HG03342 (cell line): ENCODE results near the gene GNB1.

Experiments used
- ATAC-seq: cut with Tn5 transposase; IDR thresholded peaks from one replicate; pipeline ENCODE4 v1.9.1; 2021; ENCODE audit warnings: mild to moderate bottlenecking, moderate library complexity; ENCODE audit not compliant: unreplicated experiment

GNB1 gene

DNA sequence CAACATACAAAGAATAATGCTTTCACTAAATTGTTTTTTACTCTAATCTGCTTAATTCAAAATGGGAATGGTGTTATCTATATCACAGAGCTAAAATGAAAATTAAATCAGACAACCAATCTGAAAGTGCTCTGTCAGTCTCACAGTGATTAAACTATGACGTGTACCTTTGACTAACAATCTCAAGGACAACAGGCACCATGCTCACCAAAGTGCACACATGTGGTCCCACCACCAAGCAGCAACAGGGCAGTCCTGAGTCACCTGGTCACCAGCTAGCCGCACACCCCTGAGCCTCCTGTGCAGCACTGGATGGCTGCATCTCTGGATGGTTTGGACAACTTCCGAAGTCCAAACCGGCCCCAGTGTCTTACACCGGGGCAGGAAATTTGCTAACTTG is 58.1 kb downstream of the GNB1 start:
- no peak for ATAC-seq

DNA sequence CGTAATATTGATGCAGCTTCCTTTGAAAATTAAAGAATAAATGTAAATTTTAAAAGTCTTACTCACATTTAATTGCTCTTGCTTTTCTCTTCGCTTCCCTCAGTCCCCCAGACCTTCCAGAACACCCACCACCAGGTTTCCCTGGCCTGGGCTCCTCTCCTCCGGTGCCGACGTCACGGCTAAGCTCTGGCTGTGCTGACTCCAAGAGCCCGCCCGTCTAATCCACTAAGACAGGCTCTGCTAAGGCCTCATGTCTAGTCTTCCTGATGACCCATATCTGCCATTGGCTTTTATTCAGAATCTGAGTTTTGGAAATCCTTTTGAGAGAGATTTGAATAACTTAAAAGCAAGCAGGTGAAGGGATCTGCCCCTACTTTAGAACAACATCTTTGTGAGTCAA is 58.7 kb downstream of the GNB1 start:
- ATAC-seq, result no peak

DNA sequence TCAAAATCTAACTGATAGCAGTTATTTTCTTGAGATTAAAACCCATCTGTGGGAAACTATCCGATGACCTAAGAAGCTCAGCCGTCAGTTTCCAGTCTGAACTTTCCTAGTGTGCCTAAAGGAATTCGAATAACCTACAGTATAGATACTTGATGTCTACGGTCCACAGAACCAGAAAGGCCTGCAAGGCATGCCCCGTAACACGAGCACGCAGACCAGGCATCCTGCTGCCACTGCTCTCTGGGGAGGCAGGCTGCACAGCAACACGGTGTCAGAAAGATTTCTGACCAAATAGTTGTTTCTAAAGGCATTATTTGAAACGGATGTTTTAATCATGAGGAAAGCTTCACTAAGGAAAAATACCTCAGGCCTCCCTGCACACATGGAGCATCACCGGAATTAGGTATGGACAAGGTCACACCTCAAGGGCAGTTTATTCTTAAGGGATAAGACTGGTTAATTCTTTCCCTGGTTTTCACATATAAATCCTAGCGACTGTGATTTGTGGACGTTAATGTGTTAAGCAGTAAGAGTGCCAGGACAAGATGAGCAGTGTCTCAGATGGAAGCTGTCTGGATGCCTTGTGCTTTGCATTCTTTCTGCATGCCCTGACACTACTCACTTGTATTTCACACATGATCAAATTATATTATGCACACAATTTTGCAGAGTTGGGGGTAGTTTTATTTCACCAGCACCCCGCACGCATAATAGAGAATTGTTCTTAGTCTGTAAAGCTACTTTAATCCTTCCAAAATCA is 63.6 kb downstream of the GNB1 start:
- ATAC-seq, result no peak

DNA sequence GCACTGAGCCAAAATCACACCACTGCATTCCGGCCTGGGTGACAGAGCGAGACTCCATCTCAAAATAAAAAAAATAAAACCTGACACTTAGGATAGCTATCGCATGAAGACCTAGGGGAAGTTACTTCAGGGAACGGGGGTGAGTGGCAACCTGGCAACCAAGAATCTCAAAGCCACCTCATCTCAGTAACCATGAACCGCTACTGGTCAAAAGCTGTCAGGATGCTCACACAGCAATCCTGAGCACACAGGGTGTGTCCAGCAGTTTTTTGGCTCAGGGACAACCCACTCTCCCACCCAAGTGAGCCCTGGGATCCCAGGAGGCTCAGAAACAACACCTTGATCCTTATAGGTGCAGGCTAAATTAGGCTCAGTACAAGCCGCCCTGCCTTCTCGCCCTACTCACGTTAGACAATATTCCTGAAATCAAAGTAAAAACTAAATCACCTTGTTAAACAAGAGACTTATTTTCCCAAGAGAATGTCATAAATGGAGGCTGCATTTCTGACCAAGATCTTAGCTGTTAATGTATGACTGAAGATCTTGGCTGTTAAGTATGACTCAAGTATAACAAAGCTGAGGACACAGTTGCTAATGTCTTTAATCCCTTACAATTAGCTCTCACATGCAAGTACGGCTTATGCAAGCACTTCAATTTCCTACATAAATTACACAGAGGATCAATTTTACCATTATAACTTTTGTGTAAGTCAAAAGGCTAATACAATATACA is 64.4 kb downstream of the GNB1 start:
- no peak for ATAC-seq

DNA sequence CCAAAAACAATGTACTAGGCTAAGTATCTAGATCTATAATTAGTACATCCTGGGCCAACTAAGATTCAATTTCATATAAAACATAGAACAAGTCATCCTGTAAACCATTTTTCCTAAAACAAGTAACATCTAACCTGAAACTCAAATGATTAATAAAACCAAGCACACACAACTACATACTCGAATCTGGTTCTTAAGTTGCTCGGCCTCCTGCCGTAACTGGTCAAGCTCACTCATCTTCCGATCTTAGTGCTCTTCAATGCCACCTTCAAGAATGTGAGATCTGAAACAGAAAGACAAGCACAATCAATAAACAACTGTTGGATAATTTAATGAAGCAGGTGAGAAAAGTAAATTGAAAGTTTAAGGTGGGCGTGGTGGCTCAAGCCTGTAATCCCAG is 65.7 kb downstream of the GNB1 start:
- ATAC-seq, result no peak

DNA sequence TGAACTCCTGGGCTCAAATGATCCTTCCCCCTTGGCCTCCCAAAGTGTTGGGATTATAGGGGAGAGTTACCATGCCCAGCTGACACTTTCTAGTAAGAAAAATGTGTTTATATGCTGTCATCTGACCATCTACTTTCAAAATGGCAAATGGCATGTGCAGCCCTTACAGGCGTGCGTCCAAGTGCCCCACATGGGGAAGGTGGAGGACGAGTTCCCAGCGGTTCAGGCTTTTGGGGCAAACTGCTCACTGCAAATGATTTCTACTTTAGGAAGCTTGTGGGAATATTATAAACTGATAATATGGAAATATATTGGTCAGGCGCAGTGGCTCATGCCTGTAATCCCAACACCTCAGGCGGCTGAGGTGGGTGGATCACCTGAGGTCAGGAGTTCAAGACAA is 71.1 kb downstream of the GNB1 start:
- ATAC-seq, result no peak

DNA sequence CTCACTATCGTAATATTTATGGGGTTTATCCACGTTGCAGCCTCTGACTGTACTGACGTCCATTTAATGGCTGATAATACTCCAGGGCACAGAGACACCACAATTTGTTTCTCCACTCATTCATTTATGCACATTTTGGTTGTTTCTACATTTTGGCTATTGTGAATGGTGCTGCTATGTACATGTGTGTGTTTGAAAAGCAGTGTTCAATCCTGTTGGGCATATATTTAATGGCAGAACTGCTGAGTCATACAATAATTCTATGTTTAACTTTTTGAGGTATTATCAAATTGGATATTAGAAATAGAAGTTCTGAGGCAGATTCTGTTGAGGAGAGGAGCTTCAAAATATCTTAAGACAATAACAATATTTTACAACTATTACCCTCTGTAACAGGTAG is 73.7 kb downstream of the GNB1 start:
- no peak for ATAC-seq

DNA sequence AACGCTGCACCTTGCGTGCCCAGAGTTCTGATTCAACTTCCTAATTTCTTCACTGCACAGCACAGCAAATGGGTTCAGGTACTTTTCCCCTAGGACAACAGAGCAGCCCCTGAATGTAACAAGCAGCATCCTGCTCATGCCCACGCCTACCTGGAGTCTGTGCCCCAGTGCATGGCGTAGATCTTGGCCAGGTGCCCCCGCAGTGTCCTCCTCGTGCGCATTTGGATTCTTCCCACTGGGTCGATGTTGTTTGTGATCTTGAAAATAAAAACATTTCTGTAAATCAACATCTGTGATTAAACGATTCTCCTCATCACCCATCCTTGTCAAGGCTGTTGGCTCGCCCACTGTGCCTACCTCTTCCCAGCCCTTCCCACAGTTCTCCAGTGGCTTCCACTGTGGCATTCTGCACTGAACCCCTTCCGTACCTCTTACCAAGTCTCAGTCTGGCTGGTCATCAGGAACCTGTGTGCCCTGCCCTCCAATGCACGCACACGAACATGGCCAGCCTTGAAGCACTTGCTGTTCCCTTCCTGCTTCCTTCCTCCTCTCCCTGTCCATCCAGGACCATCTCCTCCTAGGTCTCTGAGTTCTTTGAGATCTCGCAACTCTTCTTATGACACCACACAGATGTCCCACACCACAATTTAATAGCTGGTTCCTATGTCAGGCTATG is 75.1 kb downstream of the GNB1 start:
- no peak for ATAC-seq

DNA sequence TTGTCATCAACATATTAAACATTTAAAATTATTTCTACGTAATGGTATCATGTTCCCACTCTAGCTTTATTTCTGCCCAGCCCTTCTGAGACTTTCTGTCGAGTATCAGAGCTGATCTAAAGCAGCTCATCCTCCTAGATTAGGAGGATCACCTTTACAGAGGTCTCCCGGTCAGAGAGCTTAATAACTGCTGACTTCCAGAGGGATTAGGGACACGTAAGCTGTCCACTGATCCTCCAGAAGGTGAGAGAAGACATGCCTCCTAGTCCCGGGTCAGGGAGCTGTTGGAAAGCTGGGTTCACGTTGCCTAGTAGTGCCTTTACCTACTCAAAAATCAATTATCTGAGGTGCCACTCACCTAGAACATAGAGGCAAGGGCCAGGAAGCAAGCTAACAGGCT is 81.4 kb downstream of the GNB1 start:
- ATAC-seq, result no peak

DNA sequence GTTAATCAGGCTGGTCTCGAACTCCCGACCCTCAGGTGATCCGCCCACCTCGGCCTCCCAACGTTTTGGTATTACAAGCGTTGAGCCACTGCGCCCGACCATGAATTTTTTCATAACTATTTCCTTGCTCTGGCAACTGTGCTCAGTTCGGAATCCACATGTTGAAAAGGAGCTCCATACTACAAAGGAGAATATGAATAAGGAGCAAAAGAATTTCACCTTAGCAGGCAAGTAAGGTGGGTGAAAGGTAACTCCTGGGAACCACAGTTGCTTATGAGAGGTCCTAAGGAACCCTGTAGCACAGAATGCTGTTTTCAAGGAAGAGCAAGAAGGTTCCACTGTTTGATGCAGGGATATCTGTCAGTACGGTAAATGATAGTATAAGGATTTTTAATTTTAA is 82.7 kb downstream of the GNB1 start:
- ATAC-seq, result no peak

DNA sequence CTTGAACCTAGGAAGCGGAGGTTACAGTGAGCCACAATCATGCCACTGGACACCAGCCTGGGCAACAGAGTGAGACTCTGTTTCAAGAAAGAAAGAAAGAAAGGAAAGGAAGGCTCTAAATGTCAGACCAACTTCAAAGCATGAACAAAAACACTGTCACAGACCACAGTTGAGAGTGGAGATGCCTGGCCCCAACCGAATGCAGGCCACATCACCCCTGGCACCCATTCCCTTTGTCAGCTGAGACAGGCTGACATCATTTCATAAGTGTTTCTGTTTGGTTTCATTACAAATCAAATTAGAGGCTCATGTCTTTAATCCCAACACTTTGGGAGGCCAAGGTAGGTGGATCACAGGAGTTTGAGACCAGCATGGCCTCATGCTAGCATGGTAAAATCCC is 84.0 kb downstream of the GNB1 start:
- no peak for ATAC-seq

DNA sequence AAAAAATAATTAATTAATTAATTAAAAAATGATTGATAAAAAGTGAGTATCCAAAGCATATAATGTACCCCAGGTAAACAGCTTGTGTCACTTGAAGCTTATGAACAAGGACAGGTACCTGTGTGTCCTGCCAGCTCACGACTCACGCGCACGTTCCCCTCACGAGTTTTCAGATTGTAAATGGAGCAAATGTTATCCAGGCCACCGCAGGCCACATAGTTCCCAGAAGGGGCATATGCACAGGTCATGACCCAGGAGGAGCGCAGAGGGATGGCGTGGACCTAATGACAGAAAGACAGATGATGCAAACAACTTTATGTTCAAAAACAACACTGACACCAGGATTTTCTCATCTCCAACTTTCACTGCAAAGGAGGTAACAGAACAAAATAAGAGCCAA is 86.6 kb downstream of the GNB1 start:
- no peak for ATAC-seq

DNA sequence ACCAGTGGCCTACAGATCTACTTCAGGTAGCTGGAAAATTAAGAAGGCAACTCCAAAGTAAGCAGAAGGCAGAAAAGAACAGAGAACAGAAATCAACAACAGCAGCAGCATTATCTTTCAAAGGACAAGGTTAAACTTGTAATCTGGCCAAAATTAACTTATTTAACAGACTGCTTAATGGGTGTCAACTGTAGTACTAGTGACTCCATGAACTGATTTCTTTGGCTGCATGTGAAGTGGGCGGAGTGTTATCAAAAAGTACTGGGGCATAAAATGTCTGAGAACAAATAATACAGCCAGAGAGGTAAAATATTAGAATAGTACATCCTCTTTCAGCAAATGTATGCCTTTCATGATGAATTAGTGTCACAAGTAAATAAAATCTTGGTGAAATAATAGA is 88.0 kb downstream of the GNB1 start:
- ATAC-seq, result no peak

DNA sequence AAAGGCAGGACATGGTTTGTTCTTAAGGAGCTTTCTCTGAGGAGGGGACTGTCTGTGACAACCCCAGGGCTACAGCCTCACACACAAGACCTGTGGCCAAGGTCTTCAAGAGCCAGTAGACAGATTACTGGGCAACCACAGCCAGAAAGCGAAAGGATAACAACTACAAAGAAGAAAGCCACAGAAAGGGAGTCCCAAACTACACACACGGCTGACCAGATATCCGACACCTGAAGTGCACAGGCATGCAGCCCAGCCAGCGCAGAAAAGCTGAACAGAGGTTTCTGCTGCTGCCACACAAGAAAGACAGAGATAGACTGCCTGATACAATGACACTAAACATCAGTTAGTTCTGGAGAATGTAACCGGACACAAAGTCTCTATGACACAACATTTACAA is 91.2 kb downstream of the GNB1 start:
- peak; percentile 74 for ATAC-seq

DNA sequence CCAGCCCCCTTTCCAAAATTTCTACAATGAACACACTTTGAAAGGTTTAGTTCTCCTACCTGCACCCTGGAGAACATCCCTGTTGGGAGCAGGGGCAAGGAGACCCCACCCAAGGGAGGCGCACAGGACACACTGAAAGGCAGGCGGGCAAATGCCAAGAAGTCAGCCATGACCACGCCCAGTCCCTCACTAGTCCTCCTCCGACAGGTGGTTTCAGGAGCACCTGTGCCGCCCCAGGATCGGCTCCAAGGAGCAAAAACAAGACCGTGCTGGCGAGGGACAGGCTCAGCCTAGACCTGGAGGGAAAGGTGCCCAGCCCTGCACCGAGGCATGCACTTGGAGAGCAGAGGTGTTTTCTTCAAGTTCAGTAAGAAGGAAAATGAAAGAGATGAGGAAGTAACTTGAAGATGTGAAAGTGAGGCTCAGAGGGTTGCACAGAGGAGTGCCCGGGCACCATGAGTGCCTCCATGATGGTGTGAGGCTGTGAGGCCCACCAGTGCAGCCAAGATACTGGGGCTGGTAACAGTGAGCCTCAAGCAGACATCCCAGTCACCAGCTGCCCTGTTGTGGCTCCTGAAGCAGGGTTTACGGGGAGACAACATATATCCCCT is 93.1 kb downstream of the GNB1 start:
- ATAC-seq, result no peak

DNA sequence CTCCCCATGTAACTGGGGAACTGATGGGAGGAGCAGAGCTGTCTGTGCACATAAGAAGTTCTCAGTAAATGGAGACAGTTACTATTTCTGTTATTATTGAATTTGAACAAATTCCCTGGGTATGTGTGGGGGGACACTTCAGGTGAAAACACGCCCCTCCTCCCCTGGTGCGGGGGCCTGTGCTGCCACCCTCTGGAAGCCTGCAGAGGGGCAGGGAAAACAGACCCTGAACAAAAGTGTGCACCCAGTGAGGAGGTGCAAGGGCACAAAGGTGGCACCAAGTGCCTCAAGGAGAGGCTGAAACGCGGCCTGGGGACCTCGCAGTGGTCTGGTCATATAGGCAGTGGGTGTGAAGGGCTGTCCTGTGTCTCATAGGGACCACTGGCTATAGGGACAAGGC is 94.4 kb downstream of the GNB1 start:
- ATAC-seq, result no peak

DNA sequence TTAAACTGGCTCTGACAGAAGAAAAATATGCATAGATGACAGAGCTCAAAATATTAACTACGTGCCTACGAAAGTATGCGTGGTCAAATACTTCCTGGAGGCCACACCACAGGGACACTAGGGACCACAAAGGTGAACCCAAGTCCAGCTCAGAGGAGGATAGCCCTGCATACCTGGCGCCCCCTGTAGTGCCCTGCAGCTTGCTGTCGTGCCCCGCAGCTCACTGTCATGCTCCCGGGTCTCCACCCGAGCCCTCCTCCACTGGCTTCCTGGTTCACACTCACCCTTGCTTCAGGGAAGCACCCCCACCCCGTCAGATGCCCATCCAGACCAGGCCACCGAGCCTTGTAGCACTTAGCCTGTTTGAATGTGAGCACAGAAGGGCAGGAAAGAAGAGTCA is 95.9 kb downstream of the GNB1 start:
- no peak for ATAC-seq

DNA sequence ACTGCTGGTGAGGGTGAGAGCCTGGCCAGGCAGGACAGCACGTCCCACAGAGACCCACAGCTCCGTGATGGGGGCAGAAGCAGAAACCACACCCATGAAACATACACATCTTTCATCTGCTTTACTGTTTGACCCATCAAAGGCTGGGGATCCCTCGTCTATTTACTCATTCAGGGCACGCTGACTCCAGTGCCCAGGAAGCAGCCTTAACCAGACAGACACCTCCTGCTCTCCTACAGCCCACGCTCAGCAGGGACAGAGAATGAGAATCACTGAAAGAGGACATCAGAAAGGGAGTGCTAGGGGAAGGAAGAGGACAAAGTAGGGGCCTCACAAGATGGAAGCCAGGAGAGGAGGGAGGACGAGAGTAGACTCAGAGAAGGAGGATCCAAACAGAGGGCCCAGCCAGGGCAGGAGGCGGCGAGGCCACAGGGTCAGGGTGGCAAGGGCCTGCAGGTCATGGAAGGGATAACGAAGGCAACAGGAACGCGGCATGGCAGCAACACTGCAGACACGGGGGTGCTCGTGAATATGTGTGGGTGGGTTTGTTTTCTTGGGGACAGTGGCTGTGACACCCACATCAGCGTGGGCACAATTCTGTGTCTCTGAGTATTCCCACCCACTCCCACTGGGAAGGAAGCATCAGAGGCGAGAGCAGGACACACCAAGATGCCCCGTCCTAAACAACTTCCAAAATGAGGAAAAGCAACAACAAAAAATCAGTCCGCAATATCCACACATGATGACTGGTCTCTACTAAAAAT is 97.2 kb downstream of the GNB1 start:
- no peak for ATAC-seq

DNA sequence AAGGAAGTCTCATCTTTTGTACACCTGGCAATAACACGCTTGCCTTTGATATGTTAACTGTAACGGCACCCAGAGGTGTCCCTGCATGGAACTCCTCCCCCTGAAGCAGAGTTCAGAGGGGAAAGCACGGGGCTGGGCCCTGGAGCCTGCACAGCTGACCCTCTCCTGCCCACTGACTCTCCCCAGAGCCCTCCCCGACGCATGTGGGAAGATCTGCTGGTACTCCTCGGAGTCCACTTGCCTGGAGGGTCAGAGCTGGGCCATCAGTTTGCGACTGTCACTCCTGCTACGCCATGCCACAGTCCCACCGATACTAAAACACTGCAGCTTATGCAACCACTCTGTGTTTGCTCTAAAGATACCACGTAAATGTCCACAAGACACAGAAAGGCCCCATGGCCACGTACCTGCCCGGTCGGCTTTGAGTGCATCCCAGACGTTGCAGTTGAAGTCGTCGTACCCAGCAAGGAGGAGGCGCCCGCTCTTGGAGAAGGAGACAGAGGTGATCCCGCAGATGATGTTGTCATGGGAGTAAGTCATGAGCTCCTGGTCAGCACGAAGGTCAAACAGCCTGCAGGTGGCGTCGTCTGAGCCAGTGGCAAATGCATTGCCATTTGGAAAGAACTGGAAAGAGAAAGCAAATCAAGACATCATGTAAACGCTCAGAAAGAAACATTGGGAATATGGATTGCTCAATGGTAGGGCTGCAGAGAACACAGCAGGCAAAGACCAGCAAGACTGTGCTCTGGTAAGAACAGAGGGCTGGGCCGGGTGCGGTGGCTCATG is 102.0 kb downstream of the GNB1 start:
- ATAC-seq, result no peak

DNA sequence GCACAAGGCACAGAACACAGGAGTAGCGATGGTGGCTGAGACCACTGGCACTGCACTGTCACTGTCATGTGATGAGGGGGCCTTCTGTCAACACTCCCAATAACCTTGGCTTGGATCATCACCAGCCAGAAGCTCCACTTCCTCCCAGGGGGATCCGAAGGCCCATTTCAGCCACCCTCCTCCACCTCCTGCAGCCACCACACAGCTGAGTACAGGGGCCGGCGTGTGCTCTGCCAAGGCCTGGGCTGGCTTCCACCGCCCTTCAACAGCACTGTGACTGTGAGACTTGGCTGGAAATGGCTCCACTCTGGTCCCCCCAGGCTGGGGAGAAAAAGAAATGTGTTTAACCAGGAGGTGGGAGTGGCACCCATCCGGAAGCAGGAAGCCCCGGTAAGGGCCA is 102.8 kb downstream of the GNB1 start:
- no peak for ATAC-seq
